GM21381 (cell line): ENCODE results near the gene DENND6A.
"Not testable (repeated sequence)": the region's sequence is repeated elsewhere in the genome, so short reads cannot be mapped to it uniquely, and the experiment has no call there.

Experiments
- ATAC-seq: cut with Tn5 transposase; IDR thresholded peaks from one replicate; pipeline ENCODE4 v1.9.1; 2021; ENCODE audit warnings: mild to moderate bottlenecking, moderate library complexity; ENCODE audit not compliant: unreplicated experiment

DENND6A gene

GRCh38 chr3:57696801-57697321 is 4.0 kb upstream of the DENND6A start:
- no peak for ATAC-seq

- ATAC-seq = no peak
These were observed 1.3 kb upstream of the DENND6A start for GRCh38 chr3:57694146-57694545.

- not testable (repeated sequence) for ATAC-seq
These were observed 813 bp downstream of the DENND6A start for GRCh38 chr3:57692133-57692395.

- ATAC-seq = no peak
These were observed 1.3 kb downstream of the DENND6A start for GRCh38 chr3:57691411-57692132.

GRCh38 chr3:57689367-57690053 is 3.4 kb downstream of the DENND6A start:
- no peak for ATAC-seq

- no peak for ATAC-seq
These were observed 4.6 kb downstream of the DENND6A start for GRCh38 chr3:57688291-57688690.

GRCh38 chr3:57683286-57683685 is 9.6 kb downstream of the DENND6A start:
- no peak for ATAC-seq

GRCh38 chr3:57682284-57682683 is 10.6 kb downstream of the DENND6A start:
- ATAC-seq = no peak

- no peak for ATAC-seq
These were observed 11.2 kb downstream of the DENND6A start for GRCh38 chr3:57681691-57682090.

- no peak for ATAC-seq
These were observed 12.8 kb downstream of the DENND6A start for GRCh38 chr3:57680046-57680445.

GRCh38 chr3:57675530-57675929 is 17.3 kb downstream of the DENND6A start:
- no peak for ATAC-seq

- ATAC-seq = no peak
These were observed 19.7 kb downstream of the DENND6A start for GRCh38 chr3:57673156-57673555.

- no peak for ATAC-seq
These were observed 22.3 kb downstream of the DENND6A start for GRCh38 chr3:57670543-57670942.

- ATAC-seq = no peak
These were observed 31.5 kb downstream of the DENND6A start for GRCh38 chr3:57661404-57661803.

GRCh38 chr3:57659806-57660439 is 33.0 kb downstream of the DENND6A start:
- no peak for ATAC-seq

- ATAC-seq = no peak
These were observed 33.7 kb downstream of the DENND6A start for GRCh38 chr3:57659004-57659673.

- ATAC-seq = no peak
These were observed 34.3 kb downstream of the DENND6A start for GRCh38 chr3:57658536-57658935.

GRCh38 chr3:57655727-57656126 is 37.1 kb downstream of the DENND6A start:
- no peak for ATAC-seq

- no peak for ATAC-seq
These were observed 38.6 kb downstream of the DENND6A start for GRCh38 chr3:57654267-57654666.

- no peak for ATAC-seq
These were observed 40.7 kb downstream of the DENND6A start for GRCh38 chr3:57652203-57652602.

GRCh38 chr3:57647292-57647940 is 45.5 kb downstream of the DENND6A start:
- no peak for ATAC-seq
